Progenitor cell of endocrine pancreas (in vitro differentiated cells): ENCODE data around the gene CACNB3. TPM values are rescaled to one million over a fixed set of nuclear protein-coding genes. Genes with fewer than 3 reads are reported as not detected.

Source experiments
- DNase-seq: peaks from one replicate; pipeline ENCODE4 v3.0.0; 2021; ENCODE audit warnings: low spot score; ENCODE audit not compliant: unreplicated experiment
- H3K27ac Mint-ChIP-seq: 2 replicates; pipeline ENCODE4 v1.8.0; 2021; ENCODE audit warnings: mild to moderate bottlenecking, moderate library complexity, mixed read lengths
- H3K27me3 Mint-ChIP-seq: 2 replicates; pipeline ENCODE4 v1.8.0; 2021; ENCODE audit warnings: mixed read lengths
- H3K36me3 Mint-ChIP-seq: 2 replicates; pipeline ENCODE4 v1.8.0; 2022; ENCODE audit warnings: mixed read lengths; ENCODE audit not compliant: insufficient read depth
- H3K4me1 Mint-ChIP-seq: 2 replicates; pipeline ENCODE4 v1.8.0; 2021; ENCODE audit warnings: low read depth, mixed read lengths
- H3K4me3 Mint-ChIP-seq: 2 replicates; pipeline ENCODE4 v1.8.0; 2021; ENCODE audit warnings: low read depth, mild to moderate bottlenecking, moderate library complexity, mixed read lengths
- H3K9me3 Mint-ChIP-seq: 2 replicates; pipeline ENCODE4 v1.8.0; 2021; ENCODE audit warnings: low read depth, mixed read lengths
- total RNA-seq: library from RNA; stranded (reverse); gene quantifications from 2 replicates; pipeline ENCODE4 v1.2.1, GENCODE V29; 2021
- TF ChIP-seq, protein P1 (sequence below): fragments of 200-600 bp; sonication (generic); IDR thresholded peaks from one replicate; pipeline ENCODE4 v1.5.0; 2021; ENCODE audit warnings: antibody characterized with exemption, mild to moderate bottlenecking; ENCODE audit not compliant: unreplicated experiment

Gene CACNB3
- total RNA-seq, 1 donor from 2014 or later = 73.9 TPM

DNA sequence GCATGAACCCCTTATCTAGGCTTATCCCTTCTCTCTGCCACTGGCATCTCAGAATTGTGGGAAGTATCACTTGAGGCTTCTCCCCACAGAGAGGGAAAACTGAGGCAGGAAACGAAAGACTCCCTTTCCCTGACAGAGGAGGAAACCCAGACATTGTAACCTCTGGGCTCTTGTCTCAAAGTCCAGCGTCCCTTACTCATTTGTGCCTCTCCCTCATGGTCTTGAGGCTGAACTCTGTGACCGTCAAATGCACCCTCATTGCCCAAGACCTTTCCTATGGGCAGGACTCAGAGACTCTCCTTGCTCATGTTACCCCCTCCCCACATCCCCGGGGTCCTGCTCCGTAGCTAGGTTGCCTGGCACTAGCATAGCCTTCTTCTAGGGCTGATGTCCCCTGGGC is 3.8 kb downstream of the CACNB3 start:
- TF ChIP-seq, protein P1, sequence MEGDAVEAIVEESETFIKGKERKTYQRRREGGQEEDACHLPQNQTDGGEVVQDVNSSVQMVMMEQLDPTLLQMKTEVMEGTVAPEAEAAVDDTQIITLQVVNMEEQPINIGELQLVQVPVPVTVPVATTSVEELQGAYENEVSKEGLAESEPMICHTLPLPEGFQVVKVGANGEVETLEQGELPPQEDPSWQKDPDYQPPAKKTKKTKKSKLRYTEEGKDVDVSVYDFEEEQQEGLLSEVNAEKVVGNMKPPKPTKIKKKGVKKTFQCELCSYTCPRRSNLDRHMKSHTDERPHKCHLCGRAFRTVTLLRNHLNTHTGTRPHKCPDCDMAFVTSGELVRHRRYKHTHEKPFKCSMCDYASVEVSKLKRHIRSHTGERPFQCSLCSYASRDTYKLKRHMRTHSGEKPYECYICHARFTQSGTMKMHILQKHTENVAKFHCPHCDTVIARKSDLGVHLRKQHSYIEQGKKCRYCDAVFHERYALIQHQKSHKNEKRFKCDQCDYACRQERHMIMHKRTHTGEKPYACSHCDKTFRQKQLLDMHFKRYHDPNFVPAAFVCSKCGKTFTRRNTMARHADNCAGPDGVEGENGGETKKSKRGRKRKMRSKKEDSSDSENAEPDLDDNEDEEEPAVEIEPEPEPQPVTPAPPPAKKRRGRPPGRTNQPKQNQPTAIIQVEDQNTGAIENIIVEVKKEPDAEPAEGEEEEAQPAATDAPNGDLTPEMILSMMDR = no peak
- DNase-seq = no peak
- Mint-ChIP-seq H3K4me1 (peaks cover 17% of the 10 kb centered on the region), H3K4me3 (peak overlapping the region; percentile 31), H3K9me3 (no peaks in the 10 kb centered on the region), H3K36me3 (peaks cover 4% of the 10 kb centered on the region), H3K27me3 (peaks cover 2% of the 10 kb centered on the region), H3K27ac (peak overlapping the region; percentile 38)

DNA sequence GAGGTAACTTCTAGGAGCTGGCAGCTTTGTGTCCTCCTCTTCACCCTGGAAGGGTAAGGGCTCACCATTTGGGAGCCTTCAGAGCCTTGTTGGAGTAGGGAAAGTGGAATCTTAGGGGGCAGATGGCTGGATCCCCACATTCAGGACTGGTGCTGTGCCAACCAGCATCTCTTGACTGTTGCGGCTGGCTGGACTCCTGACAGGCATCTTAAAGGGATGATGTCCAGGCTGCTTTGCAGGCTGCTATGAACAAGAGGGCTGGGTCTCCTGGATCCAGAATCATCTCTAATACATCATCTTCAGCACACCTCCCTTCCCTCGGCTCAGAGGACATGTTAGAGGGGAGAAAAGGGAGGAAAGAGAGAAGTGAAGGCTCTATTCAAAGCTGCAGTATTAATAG is 4.4 kb downstream of the CACNB3 start:
- no peaks in the 10 kb centered on the region for H3K9me3 Mint-ChIP-seq
- TF ChIP-seq, protein P1 = no peak
- no peaks in the 10 kb centered on the region for H3K27me3 Mint-ChIP-seq
- DNase-seq = no peak
- H3K4me1 Mint-ChIP-seq = peaks cover 12% of the 10 kb centered on the region
- H3K27ac Mint-ChIP-seq = no peak overlapping the region
- H3K36me3 Mint-ChIP-seq = peaks cover 4% of the 10 kb centered on the region
- no peak overlapping the region for H3K4me3 Mint-ChIP-seq

- Mint-ChIP-seq H3K36me3 (peaks cover 4% of the 10 kb centered on the region), H3K27ac (no peak overlapping the region), H3K9me3 (no peaks in the 10 kb centered on the region), H3K27me3 (no peaks in the 10 kb centered on the region), H3K4me1 (peaks cover 11% of the 10 kb centered on the region), H3K4me3 (no peak overlapping the region)
- no peak for DNase-seq
- TF ChIP-seq, protein P1 = no peak
Observed at GRCh38 chr12:48823281-48823680, 5.0 kb downstream of the CACNB3 start.

DNA sequence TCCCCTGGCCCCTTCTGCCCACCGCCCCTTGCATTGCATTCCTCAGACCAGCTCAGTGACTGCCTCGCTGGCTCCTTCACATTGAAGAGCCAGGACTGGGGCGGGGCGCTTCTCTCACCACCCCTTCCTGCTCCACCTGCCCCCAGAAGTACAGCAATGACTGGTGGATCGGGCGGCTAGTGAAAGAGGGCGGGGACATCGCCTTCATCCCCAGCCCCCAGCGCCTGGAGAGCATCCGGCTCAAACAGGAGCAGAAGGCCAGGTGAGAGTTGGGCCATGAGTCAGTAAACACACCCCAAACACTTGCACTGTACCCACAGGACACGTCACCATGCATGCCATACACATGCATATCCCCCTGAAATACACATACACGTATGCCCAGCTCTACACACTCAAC is 5.8 kb downstream of the CACNB3 start:
- Mint-ChIP-seq H3K9me3 (no peaks in the 10 kb centered on the region), H3K4me1 (peaks cover 7% of the 10 kb centered on the region), H3K27ac (no peak overlapping the region), H3K36me3 (peaks cover 6% of the 10 kb centered on the region), H3K27me3 (no peaks in the 10 kb centered on the region), H3K4me3 (no peak overlapping the region)
- no peak for DNase-seq
- TF ChIP-seq, protein P1 = no peak

- Mint-ChIP-seq H3K27me3 (no peaks in the 10 kb centered on the region), H3K27ac (no peak overlapping the region), H3K9me3 (no peaks in the 10 kb centered on the region), H3K4me1 (peaks cover 1% of the 10 kb centered on the region), H3K4me3 (no peak overlapping the region), H3K36me3 (peaks cover 6% of the 10 kb centered on the region)
- TF ChIP-seq, protein P1 = no peak
- no peak for DNase-seq
Observed at GRCh38 chr12:48824905-48825304, 6.6 kb downstream of the CACNB3 start.
